Duodenal mucosa (tissue), 2 donors: ENCODE measurements around the gene KRTAP4-8.
"Not testable (repeated sequence)": the region's sequence is repeated elsewhere in the genome, so short reads cannot be mapped to it uniquely, and the experiment has no call there.

Source experiments
- H3K27ac ChIP-seq: one replicate; pipeline ENCODE4 v1.7.0; 2013; ENCODE audit warnings: low read depth, low read length
- H3K27me3 ChIP-seq, 2 donors: one replicate each; pipeline ENCODE4 v1.7.0; 2013; ENCODE audit warnings: low read length in 2 of 2, control low read depth in 1 of 2; ENCODE audit not compliant: insufficient read depth in 2 of 2, control insufficient read depth in 1 of 2
- H3K36me3 ChIP-seq, 2 donors: one replicate each; pipeline ENCODE4 v1.7.0; 2013; ENCODE audit warnings: low read length in 2 of 2, control low read depth in 1 of 2; ENCODE audit not compliant: insufficient read depth in 2 of 2, control insufficient read depth in 1 of 2
- H3K4me1 ChIP-seq, 2 donors: one replicate each; pipeline ENCODE4 v1.7.0; 2013; ENCODE audit warnings: low read length in 2 of 2, control low read depth in 1 of 2; ENCODE audit not compliant: insufficient read depth in 2 of 2, control insufficient read depth in 1 of 2
- H3K4me3 ChIP-seq, 2 donors: one replicate each; pipeline ENCODE4 v1.7.0; 2013; ENCODE audit warnings: low read length in 2 of 2, low read depth in 1 of 2
- H3K9ac ChIP-seq, 2 donors: one replicate each; pipeline ENCODE4 v1.7.0; 2013; ENCODE audit warnings: low read length in 2 of 2, low read depth in 1 of 2
- H3K9me3 ChIP-seq, 2 donors: one replicate each; pipeline ENCODE4 v1.7.0; 2013; ENCODE audit warnings: low read length in 2 of 2, control low read depth in 1 of 2; ENCODE audit not compliant: control insufficient read depth in 1 of 2

Gene KRTAP4-8

DNA sequence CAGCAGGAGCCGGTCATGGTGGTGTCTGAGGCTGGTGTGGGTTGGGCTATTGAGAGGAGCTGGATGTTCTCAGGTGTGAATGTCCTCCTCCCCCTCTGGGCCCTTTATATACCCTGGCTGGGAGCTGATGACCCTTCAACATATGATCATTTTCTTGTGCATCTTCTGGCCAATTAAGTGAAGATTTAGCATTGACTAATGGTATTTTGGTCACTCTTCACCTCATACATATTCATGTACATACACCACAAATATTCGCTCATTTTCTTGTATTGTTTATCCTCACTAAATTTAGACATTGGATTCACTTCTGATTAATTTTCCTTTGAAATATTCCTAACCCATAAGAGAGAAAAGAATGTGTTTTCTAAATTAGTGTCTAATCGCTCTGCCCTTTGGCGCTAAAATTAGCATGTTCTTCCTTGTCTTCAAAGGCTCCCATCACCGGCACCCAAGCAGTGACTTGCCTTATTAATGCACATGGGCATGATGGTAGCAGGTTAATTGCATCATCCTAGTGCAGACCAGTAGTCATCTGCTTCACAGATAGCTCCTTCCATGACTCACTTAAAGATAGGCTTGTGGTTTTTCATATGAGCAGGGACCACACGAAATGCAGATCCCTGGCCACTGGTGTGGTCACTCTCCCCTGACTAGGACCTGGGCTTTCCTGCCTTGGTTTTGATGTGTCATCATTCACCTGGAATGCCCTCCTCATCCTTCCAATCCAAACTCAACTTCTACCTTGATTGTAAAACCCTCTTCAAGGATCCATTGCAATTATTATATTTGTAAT, 31.9 kb downstream of the KRTAP4-8 start, which contains the start of gene KRTAP2-4:
Gene KRTAP2-4, minus strand, starts transcription at position 51 of the 796 bp plus-strand sequence. Its CDS starts 34 bp downstream, at position 17.
- H3K36me3 ChIP-seq = no peaks in the 10 kb centered on the region
- no peak within 1 kb of the TSS for H3K4me3 ChIP-seq
- H3K4me1 ChIP-seq = no peaks in the 10 kb centered on the region
- no peak within 1 kb of the TSS for H3K27ac ChIP-seq
- no peak within 1 kb of the TSS for H3K9ac ChIP-seq
- no peaks in the 10 kb centered on the region for H3K9me3 ChIP-seq
- peaks cover 0 to 10% of the 10 kb centered on the region in 2 donors for H3K27me3 ChIP-seq

- not testable (repeated sequence) for H3K4me3 ChIP-seq, H3K9ac ChIP-seq, H3K27ac ChIP-seq, H3K36me3 ChIP-seq, H3K4me1 ChIP-seq, H3K9me3 ChIP-seq
- peaks cover 0 to 17% of the 10 kb centered on the region in 2 donors for H3K27me3 ChIP-seq
Observed at GRCh38 chr17:41065016-41065689, 32.8 kb downstream of the KRTAP4-8 start.

GRCh38 chr17:41064301-41064700, 33.6 kb downstream of the KRTAP4-8 start:
- Histone ChIP-seq H3K27me3 (peaks cover 0 to 17% of the 10 kb centered on the region in 2 donors), H3K27ac (no peak overlapping the region), H3K4me3 (no peak overlapping the region)

DNA sequence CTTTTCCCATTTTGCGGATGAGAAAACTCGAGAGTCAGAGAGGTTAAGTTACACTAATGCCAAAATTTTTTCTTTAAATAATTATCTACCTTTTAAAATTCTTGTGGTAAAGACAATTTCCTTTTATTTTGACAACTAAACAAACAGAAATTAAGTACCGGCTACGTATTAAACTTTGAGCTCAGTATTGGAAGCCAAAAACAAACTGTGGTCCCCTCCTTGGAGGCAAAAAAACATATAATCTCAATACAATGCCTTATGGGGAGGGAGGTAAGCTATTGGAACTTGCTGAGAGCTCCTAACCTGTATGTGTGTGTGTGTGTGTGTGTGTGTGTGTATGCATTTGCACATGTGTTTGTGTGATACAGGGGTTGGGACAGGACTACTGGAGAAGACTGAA, 34.5 kb downstream of the KRTAP4-8 start:
- Histone ChIP-seq H3K9ac (no peak overlapping the region), H3K9me3 (no peaks in the 10 kb centered on the region), H3K27me3 (peaks cover 0 to 23% of the 10 kb centered on the region in 2 donors), H3K4me3 (no peak overlapping the region), H3K36me3 (no peaks in the 10 kb centered on the region), H3K4me1 (no peaks in the 10 kb centered on the region), H3K27ac (no peak overlapping the region)

More at GRCh38 chr17:41064301-41064700, 33.6 kb downstream of the KRTAP4-8 start:
- H3K9ac ChIP-seq = no peak overlapping the region
- H3K9me3 ChIP-seq = no peaks in the 10 kb centered on the region
- H3K36me3 ChIP-seq = no peaks in the 10 kb centered on the region
- H3K4me1 ChIP-seq = no peaks in the 10 kb centered on the region

- no peaks in the 10 kb centered on the region for H3K36me3 ChIP-seq
- peaks cover 0 to 25% of the 10 kb centered on the region in 2 donors for H3K27me3 ChIP-seq
- peaks cover 0 to 4% of the 10 kb centered on the region in 2 donors for H3K9me3 ChIP-seq
- H3K4me1 ChIP-seq = no peaks in the 10 kb centered on the region
- no peak overlapping the region for H3K27ac ChIP-seq
- H3K4me3 ChIP-seq = no peak overlapping the region
- H3K9ac ChIP-seq = no peak overlapping the region
Observed at GRCh38 chr17:41061964-41062363, 36.0 kb downstream of the KRTAP4-8 start.

GRCh38 chr17:41060052-41060604, 37.8 kb downstream of the KRTAP4-8 start, which contains the start of gene KRTAP2-3:
Gene KRTAP2-3 (minus strand): TSS chr17:41060114. CDS start chr17:41060050, 64 bp downstream.
- H3K27me3 ChIP-seq = peaks cover 0 to 25% of the 10 kb centered on the region in 2 donors
- H3K36me3 ChIP-seq = no peaks in the 10 kb centered on the region
- no peak within 1 kb of the TSS for H3K27ac ChIP-seq

DNA sequence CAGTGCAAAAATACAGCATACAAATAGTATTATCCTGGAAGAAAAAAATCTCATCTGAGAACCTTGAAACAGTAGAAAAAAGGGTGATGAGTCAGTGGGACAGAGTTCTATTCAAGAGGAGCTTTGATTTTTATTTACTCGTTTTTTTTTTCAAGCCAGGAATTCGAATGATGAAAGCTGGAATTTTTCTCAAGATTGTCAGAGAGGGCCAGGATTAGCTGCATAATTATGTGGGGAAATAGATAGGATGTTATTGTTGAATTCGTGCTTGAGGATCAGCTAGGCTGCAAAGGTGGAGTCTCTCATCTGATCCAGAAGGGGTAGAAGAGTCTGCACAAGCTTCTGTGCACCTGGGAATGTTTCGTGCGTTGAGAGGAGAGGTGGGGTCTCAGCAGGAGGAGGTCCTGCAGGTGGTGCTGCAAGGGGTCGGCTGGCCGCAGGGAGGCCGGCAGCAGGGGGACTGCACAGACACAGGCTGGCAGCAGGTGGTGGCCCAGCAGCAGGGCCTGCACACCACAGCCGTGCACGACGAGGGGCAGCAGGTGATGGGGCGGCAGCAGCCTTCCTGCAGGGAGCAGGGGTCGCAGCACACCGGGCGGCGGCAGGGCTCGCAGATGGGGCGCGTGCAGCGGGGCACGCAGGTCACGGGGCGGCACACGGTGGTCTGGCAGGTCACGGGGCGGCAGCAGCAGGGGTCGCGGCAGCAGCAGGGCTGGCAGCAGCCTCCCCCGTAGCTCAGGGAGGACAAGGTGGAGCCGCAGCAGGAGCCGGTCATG, 38.5 kb downstream of the KRTAP4-8 start:
- not testable (repeated sequence) for H3K36me3 ChIP-seq, H3K9ac ChIP-seq, H3K4me3 ChIP-seq, H3K4me1 ChIP-seq, H3K27ac ChIP-seq, H3K9me3 ChIP-seq
- peaks cover 0 to 25% of the 10 kb centered on the region in 2 donors for H3K27me3 ChIP-seq

More at GRCh38 chr17:41060052-41060604, 37.8 kb downstream of the KRTAP4-8 start, which contains the start of gene KRTAP2-3:
- H3K4me1 ChIP-seq = no peaks in the 10 kb centered on the region
- H3K4me3 ChIP-seq = no peak within 1 kb of the TSS
- peaks cover 0 to 4% of the 10 kb centered on the region in 2 donors for H3K9me3 ChIP-seq
- no peak within 1 kb of the TSS for H3K9ac ChIP-seq

DNA sequence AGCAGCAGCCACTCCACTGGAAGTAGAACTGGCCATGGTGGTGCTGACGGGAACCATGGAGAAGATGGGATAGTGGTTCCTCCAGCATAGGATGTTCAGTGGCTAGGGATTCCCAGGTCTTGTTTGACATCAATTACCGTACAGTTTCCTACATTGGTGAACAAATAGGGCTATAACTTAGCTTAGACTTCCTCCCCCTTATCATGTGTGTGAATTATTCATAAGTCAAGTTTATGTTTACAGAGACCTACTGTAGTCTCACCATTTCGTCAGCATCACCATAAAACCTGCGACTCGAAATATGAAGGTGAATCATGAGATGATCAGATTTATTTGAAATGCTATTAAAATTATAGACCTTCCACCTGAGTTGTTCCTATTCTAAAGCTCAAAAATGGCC, 39.2 kb downstream of the KRTAP4-8 start:
- peaks cover 0 to 25% of the 10 kb centered on the region in 2 donors for H3K27me3 ChIP-seq
- no peaks in the 10 kb centered on the region for H3K36me3 ChIP-seq
- H3K4me3 ChIP-seq = no peak overlapping the region
- peaks cover 0 to 4% of the 10 kb centered on the region in 2 donors for H3K9me3 ChIP-seq
- H3K4me1 ChIP-seq = no peaks in the 10 kb centered on the region
- H3K27ac ChIP-seq = no peak overlapping the region
- H3K9ac ChIP-seq = no peak overlapping the region

DNA sequence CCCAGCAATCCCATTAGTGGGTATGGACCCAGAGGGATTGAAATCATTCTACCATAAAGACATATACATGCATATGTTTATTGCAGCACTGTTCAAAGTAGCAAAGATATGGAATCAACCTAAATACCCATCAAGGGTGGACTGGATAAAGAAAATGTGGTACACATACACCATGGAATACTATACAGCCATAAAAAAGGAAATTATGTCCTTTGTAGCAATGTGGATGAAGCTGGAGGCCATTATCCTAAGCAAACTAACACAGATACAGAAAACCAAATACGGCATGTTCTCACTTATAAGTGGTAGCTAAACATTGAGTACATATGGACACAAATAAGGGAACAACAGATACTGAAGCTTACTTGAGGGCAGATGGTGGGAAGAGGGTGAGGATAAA, 40.4 kb downstream of the KRTAP4-8 start:
- no peak overlapping the region for H3K27ac ChIP-seq
- no peak overlapping the region for H3K9ac ChIP-seq
- H3K27me3 ChIP-seq = peaks cover 0 to 23% of the 10 kb centered on the region in 2 donors
- no peak overlapping the region for H3K4me3 ChIP-seq
- H3K4me1 ChIP-seq = no peaks in the 10 kb centered on the region
- peaks cover 0 to 4% of the 10 kb centered on the region in 2 donors for H3K9me3 ChIP-seq
- H3K36me3 ChIP-seq = no peaks in the 10 kb centered on the region
